Stomach (tissue), 9 donors: ENCODE measurements around the gene COPG2. TPM values are rescaled to one million over a fixed set of nuclear protein-coding genes. Genes with fewer than 3 reads are reported as not detected.
"Not testable (repeated sequence)": the region's sequence is repeated elsewhere in the genome, so short reads cannot be mapped to it uniquely, and the experiment has no call there.

Experiments
- DNase-seq, 2 donors: peaks; one replicate each; pipeline versions ENCODE4 v3.0.0 to v3.0.0-alpha.2; 2013 to 2019
- H3K27ac ChIP-seq, 5 donors: fragments of 200-600 bp in 4 of 5; sonication (generic) in 4 of 5; one replicate each; pipeline ENCODE4 v1.5.1; 2013 to 2019; ENCODE audit warnings: mild to moderate bottlenecking in 1 of 5, moderate library complexity in 1 of 5
- H3K27me3 ChIP-seq, 3 donors: fragments of 200-600 bp; sonication (generic); one replicate each; pipeline ENCODE4 v1.5.1; 2017 to 2019; ENCODE audit warnings: mixed run types in 1 of 3
- H3K36me3 ChIP-seq, 4 donors: fragments of 200-600 bp; sonication (generic); 1 replicate in 3 of 4; 2 replicates in 1 of 4; pipeline ENCODE4 v1.5.1; 2016 to 2019
- H3K4me1 ChIP-seq, 4 donors: fragments of 200-600 bp; sonication (generic); one replicate each; pipeline ENCODE4 v1.5.1; 2016 to 2019
- H3K4me3 ChIP-seq, 4 donors: fragments of 200-600 bp; sonication (generic) in 3 of 4; one replicate each; pipeline ENCODE4 v1.5.1; 2016 to 2019; ENCODE audit warnings: mild to moderate bottlenecking in 1 of 4
- H3K9me3 ChIP-seq, 4 donors: fragments of 200-600 bp; sonication (generic); one replicate each; pipeline ENCODE4 v1.5.1; 2016 to 2019
- CTCF ChIP-seq, 7 experiments: fragments of 450-650 bp in 4 of 7; fragments of 200-600 bp in 3 of 7; sonication (generic) in 3 of 7; IDR thresholded peaks; one replicate each; pipeline ENCODE4 v1.5.1; 2016 to 2019; ENCODE audit warnings: antibody characterized with exemption in 7 of 7, control low read depth in 2 of 7, mild to moderate bottlenecking in 1 of 7
- EP300 ChIP-seq: sonication (generic); formaldehyde crosslinking; IDR thresholded peaks from one replicate; pipeline ENCODE4 v1.6.1; 2017; ENCODE audit warnings: antibody characterized with exemption
- POLR2A ChIP-seq, 4 donors: fragments of 450-650 bp; IDR thresholded peaks; one replicate each; pipeline ENCODE4 v1.6.1; 2016; ENCODE audit warnings: antibody characterized with exemption in 4 of 4, control low read depth in 2 of 4, mild to moderate bottlenecking in 1 of 4, moderate library complexity in 1 of 4
- POLR2AphosphoS5 ChIP-seq, 3 donors: sonication (generic); formaldehyde crosslinking; IDR thresholded peaks; one replicate each; pipeline ENCODE4 v1.6.1; 2016; ENCODE audit warnings: antibody characterized with exemption in 3 of 3
- WGBS, 5 donors: extraction: QIAGEN DNeasy Blood & Tissue Kit in 3 of 5; methylation state at CpG; one replicate each; pipeline versions ENCODE4 v1.1.5 to v1.1.7; 2013 to 2018; 5-methylcytosine and 5-hydroxymethylcytosine counted together
- intact Hi-C: fragments of 100-400 bp; cut with DNase I; formaldehyde crosslinking; loops from one replicate; pipeline ENCODE4 v1.15.1; 2023; ENCODE audit warnings: low total_unique reads
- polyA plus RNA-seq, 3 donors: library from polyadenylated mRNA; stranded (reverse); fragments of 200-250 nt; gene quantifications; one replicate each; pipeline ENCODE4 v1.2.3, GENCODE V29; 2013
- total RNA-seq, 5 donors: library from RNA; depleted of rRNA; stranded (reverse); fragments of >200 nt; gene quantifications; one replicate each; pipeline versions ENCODE4 v1.1.0 to v1.2.3, GENCODE V29; 2014 to 2016
- donor health status: healthy with polysubstance abuse.
- donor health status: Bipolar disorder and iron deficiency.
- donor health status: healthy.

Gene COPG2
- total and polyA plus RNA-seq, 8 donors = 6.6 to 50.0 (median 7.7) TPM

DNA sequence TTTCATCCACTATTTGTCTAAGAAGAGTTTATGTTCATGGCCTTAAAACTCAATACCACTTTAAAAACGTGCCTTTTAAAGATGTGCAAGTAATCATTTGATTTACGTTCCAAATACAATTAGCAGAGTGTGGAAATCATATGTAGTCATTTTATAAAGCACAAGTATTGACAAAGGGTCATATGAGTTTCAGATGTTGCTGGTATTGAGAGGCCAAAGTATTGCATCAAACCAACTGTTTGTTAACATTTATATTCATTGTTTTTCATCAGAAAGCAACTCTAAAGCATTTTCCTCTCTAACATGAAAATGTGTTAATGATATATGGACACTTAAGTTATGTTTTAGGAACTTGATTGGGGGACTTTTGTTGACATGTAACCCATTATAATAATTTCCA, 29.3 kb upstream of the COPG2 start:
- no peaks in the 10 kb centered on the region for H3K27me3 ChIP-seq
- TF ChIP-seq CTCF (IDR thresholded peaks at IDR 0.05) = no peak
- TF ChIP-seq POLR2A (IDR thresholded peaks at IDR 0.05) = no peak
- no peak for TF ChIP-seq EP300
- TF ChIP-seq POLR2AphosphoS5 (IDR thresholded peaks at IDR 0.05) = no peak
- H3K27ac ChIP-seq = no peak overlapping the region
- H3K4me3 ChIP-seq = no peak overlapping the region
- no peak for DNase-seq
- intact Hi-C loops = no loop called here
- no peaks in the 10 kb centered on the region for H3K9me3 ChIP-seq
- H3K36me3 ChIP-seq = no peaks in the 10 kb centered on the region
- H3K4me1 ChIP-seq = no peaks in the 10 kb centered on the region
- WGBS, 5 donors = 68 to 78% (median 75%) methylated on average over 2 of the region's 2 CpGs

GRCh38 chr7:130695840-130696239, 27.3 kb upstream of the COPG2 start:
- peak in 2 of 7 experiments; percentile 19 to 29 for TF ChIP-seq CTCF (IDR thresholded peaks at IDR 0.05)
- TF ChIP-seq POLR2AphosphoS5 (IDR thresholded peaks at IDR 0.05) = no peak
- 50 to 66% (median 55%) methylated on average over 2 of the region's 2 CpGs for WGBS, 5 donors
- Histone ChIP-seq H3K9me3 (peaks cover 0 to 6% (median 0%) of the 10 kb centered on the region in 4 donors), H3K27me3 (no peaks in the 10 kb centered on the region), H3K27ac (no peak overlapping the region), H3K4me1 (no peaks in the 10 kb centered on the region), H3K4me3 (no peak overlapping the region), H3K36me3 (no peaks in the 10 kb centered on the region)
- intact Hi-C loops = no loop called here
- peak in 1 of 2 donors; percentile 45 for DNase-seq

DNA sequence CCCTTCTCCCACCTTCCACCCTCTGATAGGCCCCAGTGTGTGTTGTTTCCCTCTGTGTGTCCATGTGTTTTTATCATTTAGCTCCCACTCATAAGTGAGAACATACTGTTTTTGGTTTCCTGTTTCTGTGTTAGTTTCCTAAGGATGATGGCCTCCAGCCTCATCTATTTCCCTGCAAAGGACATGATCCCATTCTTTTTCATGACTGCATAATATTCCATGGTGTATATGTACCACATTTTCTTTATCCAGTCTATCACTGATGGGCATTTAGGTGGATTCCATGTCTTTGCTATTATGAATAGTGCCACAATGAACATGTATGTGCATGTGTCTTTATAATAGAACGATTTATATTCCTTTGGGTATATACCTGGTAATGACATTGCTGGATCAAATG, 23.8 kb upstream of the COPG2 start:
- H3K9me3 ChIP-seq = peaks cover 0 to 14% (median 12%) of the 10 kb centered on the region in 4 donors
- DNase-seq, H3K27ac ChIP-seq, intact Hi-C loops, H3K4me3 ChIP-seq, H3K36me3 ChIP-seq, H3K4me1 ChIP-seq, H3K27me3 ChIP-seq: not testable (repeated sequence)
- 91 to 95% (median 94%) methylated on average over 1 of the region's 1 CpG for WGBS, 5 donors

DNA sequence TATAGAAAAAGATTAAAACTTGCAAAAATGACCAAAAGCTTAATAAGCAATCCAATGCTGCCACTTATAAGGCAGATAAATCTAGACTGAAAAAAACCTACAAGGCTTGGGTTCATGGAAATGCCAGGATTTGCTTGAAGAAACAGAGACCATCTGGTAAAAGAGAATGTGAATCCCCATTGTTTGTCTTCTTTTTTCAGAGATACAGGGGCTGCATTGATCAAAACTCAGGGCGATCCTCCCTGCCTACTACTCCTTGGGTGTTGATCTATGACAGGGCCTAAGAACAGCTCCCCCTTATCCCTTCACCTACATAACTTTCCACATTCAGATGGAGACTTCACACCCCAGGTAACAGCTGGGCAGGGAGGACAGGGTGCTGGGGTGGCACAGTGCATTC, 21.1 kb upstream of the COPG2 start:
- no peak overlapping the region for H3K27ac ChIP-seq
- 77 to 92% (median 88%) methylated on average over 1 of the region's 1 CpG for WGBS, 5 donors
- intact Hi-C loops = no loop called here
- H3K36me3 ChIP-seq = no peaks in the 10 kb centered on the region
- H3K4me1 ChIP-seq = no peaks in the 10 kb centered on the region
- H3K27me3 ChIP-seq = no peaks in the 10 kb centered on the region
- TF ChIP-seq POLR2AphosphoS5 (IDR thresholded peaks at IDR 0.05) (no peak), CTCF (IDR thresholded peaks at IDR 0.05) (no peak), POLR2A (IDR thresholded peaks at IDR 0.05) (no peak), EP300 (no peak)
- no peak overlapping the region for H3K4me3 ChIP-seq
- no peak for DNase-seq
- peaks cover 0 to 14% (median 12%) of the 10 kb centered on the region in 4 donors for H3K9me3 ChIP-seq

DNA sequence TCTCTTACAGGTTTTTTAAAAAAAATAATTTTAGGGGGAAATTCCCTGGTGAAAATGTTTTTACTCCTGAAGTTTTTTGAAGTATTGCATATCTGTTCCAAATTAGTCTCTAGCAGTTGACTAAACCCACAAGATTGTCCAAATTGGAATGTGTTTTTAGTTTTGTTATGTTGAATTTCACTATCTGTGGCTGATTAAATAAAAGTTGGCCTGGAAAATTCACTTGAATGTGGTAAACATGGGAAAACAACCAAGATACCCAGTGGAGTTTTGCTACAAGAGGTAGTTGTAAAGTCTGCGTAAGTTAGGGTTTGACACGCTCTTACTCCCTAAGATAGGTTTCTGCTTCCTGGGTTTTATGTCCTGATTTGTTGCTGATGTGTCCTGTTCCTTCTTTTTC, 14.5 kb upstream of the COPG2 start:
- no peaks in the 10 kb centered on the region for H3K27me3 ChIP-seq
- DNase-seq = no peak
- no peak overlapping the region for H3K27ac ChIP-seq
- intact Hi-C loops = no loop called here
- 94 to 100% (median 97%) methylated on average over 2 of the region's 2 CpGs for WGBS, 5 donors
- H3K36me3 ChIP-seq = no peaks in the 10 kb centered on the region
- no peaks in the 10 kb centered on the region for H3K4me1 ChIP-seq
- no peak overlapping the region for H3K4me3 ChIP-seq
- no peak for TF ChIP-seq POLR2A (IDR thresholded peaks at IDR 0.05)
- H3K9me3 ChIP-seq = no peaks in the 10 kb centered on the region
